Fibroblast of lung (primary cell): ENCODE data around the gene JADE2. TPM values are rescaled to one million over a fixed set of nuclear protein-coding genes. Genes with fewer than 3 reads are reported as not detected.

Source experiments
- DNase-seq, 2 donors: peaks; one replicate each; pipeline versions ENCODE4 v3.0.0 to v3.0.0-alpha.2; 2010; ENCODE audit warnings: low read depth in 2 of 2
- H2AFZ ChIP-seq: 2 replicates; pipeline ENCODE4 v1.5.1; 2012; ENCODE audit warnings: low read length, control low read depth, inconsistent platforms
- H3K27ac ChIP-seq: 2 replicates; pipeline ENCODE4 v1.5.1; 2011; ENCODE audit warnings: low read length, control low read depth; ENCODE audit not compliant: insufficient read depth
- H3K27me3 ChIP-seq: 2 replicates; pipeline ENCODE4 v1.5.1; 2011; ENCODE audit warnings: mild to moderate bottlenecking, low read length; ENCODE audit not compliant: control insufficient read depth, insufficient read depth
- H3K36me3 ChIP-seq: 2 replicates; pipeline ENCODE4 v1.5.1; 2011; ENCODE audit warnings: low read length; ENCODE audit not compliant: control insufficient read depth, insufficient read depth
- H3K4me1 ChIP-seq: 2 replicates; pipeline ENCODE4 v1.5.1; 2011; ENCODE audit warnings: low read length; ENCODE audit not compliant: control insufficient read depth, insufficient read depth; ENCODE audit errors: extremely low read depth
- H3K4me2 ChIP-seq: 2 replicates; pipeline ENCODE4 v1.5.1; 2011; ENCODE audit warnings: low read length, control low read depth; ENCODE audit not compliant: insufficient read depth; ENCODE audit errors: extremely low read depth
- H3K4me3 ChIP-seq, 4 experiments: fragments of 200-600 bp in 1 of 4; sonication (generic) in 1 of 4; replicated peaks in 1 of 4; 2 replicates each; pipeline ENCODE4 v1.5.1; 2011 to 2016; ENCODE audit warnings: low read length in 4 of 4, low read depth in 3 of 4, mild to moderate bottlenecking in 3 of 4, control low read depth in 2 of 4, inconsistent platforms in 1 of 4, mixed read lengths in 1 of 4; ENCODE audit not compliant: insufficient read depth in 1 of 4; ENCODE audit errors: control extremely low read depth in 1 of 4
- H3K79me2 ChIP-seq: 2 replicates; pipeline ENCODE4 v1.5.1; 2012; ENCODE audit warnings: mild to moderate bottlenecking, low read length, inconsistent platforms; ENCODE audit not compliant: control insufficient read depth, insufficient read depth
- H3K9ac ChIP-seq: 2 replicates; pipeline ENCODE4 v1.5.1; 2011; ENCODE audit warnings: mild to moderate bottlenecking, low read length, control low read depth; ENCODE audit not compliant: insufficient read depth
- H3K9me3 ChIP-seq: 2 replicates; pipeline ENCODE4 v1.5.1; 2012; ENCODE audit warnings: low read depth, low read length; ENCODE audit not compliant: control insufficient read depth, insufficient read depth
- H4K20me1 ChIP-seq: 2 replicates; pipeline ENCODE4 v1.5.1; 2011; ENCODE audit warnings: low read length; ENCODE audit not compliant: control insufficient read depth, insufficient read depth; ENCODE audit errors: extremely low read depth
- EZH2 ChIP-seq: IDR thresholded peaks from 2 replicates; pipeline ENCODE4 v1.5.1; 2012; ENCODE audit warnings: low read length, control low read depth, mild to moderate bottlenecking; ENCODE audit errors: missing control alignments
- polyA plus RNA-seq, 2 donors: library from polyadenylated mRNA; depleted of rRNA in 1 of 2; stranded (reverse) in 1 of 2; unstranded in 1 of 2; fragments of >200 nt; gene quantifications; 2 replicates each; pipeline ENCODE4 v1.2.1, GENCODE V29; 2011 to 2012; ENCODE audit warnings: missing spikeins in 1 of 2
- total RNA-seq: library from RNA; depleted of rRNA; stranded (reverse); fragments of >200 nt; gene quantifications from 2 replicates; pipeline ENCODE4 v1.2.1, GENCODE V29; 2014
- TF ChIP-seq, protein P1 (sequence below), 2 donors: IDR thresholded peaks in 1 of 2; conservative IDR thresholded peaks in 1 of 2; 1 replicate in 1 of 2; 2 replicates in 1 of 2; pipeline ENCODE4 v1.5.1; 2011 to 2012; ENCODE audit warnings: low read length in 2 of 2, control low read depth in 1 of 2, inconsistent platforms in 1 of 2, low read depth in 1 of 2, mild to moderate bottlenecking in 1 of 2

JADE2 gene
- total and polyA plus RNA-seq, 2 donors (not counting 1 experiment from before 2014, with no cell fraction given), result 10.0 to 45.9 TPM

- no peaks in the 10 kb centered on the region for H3K27me3 ChIP-seq
- H3K36me3 ChIP-seq, result peaks cover 4% of the 10 kb centered on the region
- H3K9me3 ChIP-seq, result no peaks in the 10 kb centered on the region
- peaks cover 2% of the 10 kb centered on the region for H3K4me1 ChIP-seq
- no peak overlapping the region for H3K9ac ChIP-seq
- no peak overlapping the region for H3K4me3 ChIP-seq
- no peaks in the 10 kb centered on the region for H4K20me1 ChIP-seq
- TF ChIP-seq, protein P1, sequence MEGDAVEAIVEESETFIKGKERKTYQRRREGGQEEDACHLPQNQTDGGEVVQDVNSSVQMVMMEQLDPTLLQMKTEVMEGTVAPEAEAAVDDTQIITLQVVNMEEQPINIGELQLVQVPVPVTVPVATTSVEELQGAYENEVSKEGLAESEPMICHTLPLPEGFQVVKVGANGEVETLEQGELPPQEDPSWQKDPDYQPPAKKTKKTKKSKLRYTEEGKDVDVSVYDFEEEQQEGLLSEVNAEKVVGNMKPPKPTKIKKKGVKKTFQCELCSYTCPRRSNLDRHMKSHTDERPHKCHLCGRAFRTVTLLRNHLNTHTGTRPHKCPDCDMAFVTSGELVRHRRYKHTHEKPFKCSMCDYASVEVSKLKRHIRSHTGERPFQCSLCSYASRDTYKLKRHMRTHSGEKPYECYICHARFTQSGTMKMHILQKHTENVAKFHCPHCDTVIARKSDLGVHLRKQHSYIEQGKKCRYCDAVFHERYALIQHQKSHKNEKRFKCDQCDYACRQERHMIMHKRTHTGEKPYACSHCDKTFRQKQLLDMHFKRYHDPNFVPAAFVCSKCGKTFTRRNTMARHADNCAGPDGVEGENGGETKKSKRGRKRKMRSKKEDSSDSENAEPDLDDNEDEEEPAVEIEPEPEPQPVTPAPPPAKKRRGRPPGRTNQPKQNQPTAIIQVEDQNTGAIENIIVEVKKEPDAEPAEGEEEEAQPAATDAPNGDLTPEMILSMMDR (conservative IDR thresholded peaks at IDR 0.05 in 1 of 2, IDR thresholded peaks at IDR 0.05 in 1 of 2; ENCODE audit: low read depth in 1 of 2, low read length in 2 of 2), result no peak
- TF ChIP-seq EZH2, result no peak
- H3K4me2 ChIP-seq, result no peak overlapping the region
- DNase-seq, result peak; percentile 69 to 77
- no peak overlapping the region for H3K27ac ChIP-seq
- no peak overlapping the region for H2AFZ ChIP-seq
- H3K79me2 ChIP-seq, result no peaks in the 10 kb centered on the region
These were observed 77.6 kb downstream of the JADE2 start for GRCh38 chr5:134603059-134603458.

DNA sequence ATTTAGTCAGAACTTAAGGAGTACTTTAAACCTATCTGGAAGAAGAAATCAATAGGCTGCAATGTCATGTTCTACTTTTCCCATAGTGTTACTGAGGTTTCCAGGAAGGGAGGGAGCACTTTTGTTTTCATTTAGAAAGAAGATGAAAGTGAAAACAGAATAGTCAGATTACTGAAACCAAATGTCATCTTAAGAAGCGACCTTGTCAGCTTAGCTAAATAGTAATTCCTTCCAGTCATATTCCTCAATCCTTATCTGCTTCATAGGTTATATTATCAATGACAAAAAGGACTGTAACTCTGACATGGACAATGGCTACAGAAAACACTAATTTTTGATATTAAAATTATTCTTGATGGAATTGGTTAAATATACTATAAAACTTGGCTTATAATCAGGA, 79.4 kb downstream of the JADE2 start:
- no peaks in the 10 kb centered on the region for H3K9me3 ChIP-seq
- DNase-seq, result no peak
- no peak overlapping the region for H3K4me3 ChIP-seq
- H3K9ac ChIP-seq, result no peak overlapping the region
- no peak overlapping the region for H2AFZ ChIP-seq
- no peaks in the 10 kb centered on the region for H3K27me3 ChIP-seq
- H3K4me2 ChIP-seq, result no peak overlapping the region
- H3K79me2 ChIP-seq, result no peaks in the 10 kb centered on the region
- H3K36me3 ChIP-seq, result peaks cover 5% of the 10 kb centered on the region
- peaks cover 2% of the 10 kb centered on the region for H3K4me1 ChIP-seq
- TF ChIP-seq EZH2, result no peak
- TF ChIP-seq, protein P1 (conservative IDR thresholded peaks at IDR 0.05 in 1 of 2, IDR thresholded peaks at IDR 0.05 in 1 of 2; ENCODE audit: low read depth in 1 of 2, low read length in 2 of 2), result no peak
- no peaks in the 10 kb centered on the region for H4K20me1 ChIP-seq
- H3K27ac ChIP-seq, result no peak overlapping the region

GRCh38 chr5:134606726-134607125, 81.3 kb downstream of the JADE2 start:
- TF ChIP-seq, protein P1 (conservative IDR thresholded peaks at IDR 0.05 in 1 of 2, IDR thresholded peaks at IDR 0.05 in 1 of 2; ENCODE audit: low read depth in 1 of 2, low read length in 2 of 2), result no peak
- no peak for TF ChIP-seq EZH2
- no peak overlapping the region for H3K4me3 ChIP-seq
- H3K9me3 ChIP-seq, result no peaks in the 10 kb centered on the region
- H3K4me2 ChIP-seq, result no peak overlapping the region
- peaks cover 11% of the 10 kb centered on the region for H3K36me3 ChIP-seq
- H3K79me2 ChIP-seq, result no peaks in the 10 kb centered on the region
- H4K20me1 ChIP-seq, result no peaks in the 10 kb centered on the region
- H3K27me3 ChIP-seq, result no peaks in the 10 kb centered on the region
- no peak overlapping the region for H3K9ac ChIP-seq
- DNase-seq, result no peak
- no peak overlapping the region for H2AFZ ChIP-seq
- H3K4me1 ChIP-seq, result peaks cover 2% of the 10 kb centered on the region
- no peak overlapping the region for H3K27ac ChIP-seq
